ENCODE results near the gene IQCC.

IQCC gene

GRCh38 chr1:32200226-32201010, 5.1 kb upstream of the IQCC start, which contains the start of gene CCDC28B (continued):
- TF ChIP-seq ZNF626 (tag by site-specific recombination; IDR thresholded peaks at IDR 0.05) (no peak), ZNF645 (tag by site-specific recombination; IDR thresholded peaks at IDR 0.05) (no peak), ZNF133 (tag by site-specific recombination; IDR thresholded peaks at IDR 0.05) (no peak), ZNF837 (tag by site-specific recombination; IDR thresholded peaks at IDR 0.05) (no peak), PRDM10 (tag by site-specific recombination; IDR thresholded peaks at IDR 0.05) (no peak), GLIS2 (tag by site-specific recombination; IDR thresholded peaks at IDR 0.05) (peak; percentile 92), PRDM6 (tag by site-specific recombination; IDR thresholded peaks at IDR 0.05) (no peak), ZNF664 (tag by site-specific recombination; IDR thresholded peaks at IDR 0.05) (no peak), ZNF792 (tag by site-specific recombination; IDR thresholded peaks at IDR 0.05) (no peak), ZFP69B (tag by site-specific recombination; IDR thresholded peaks at IDR 0.05) (no peak), ZBTB48 (tag by site-specific recombination; IDR thresholded peaks at IDR 0.05) (peak; percentile 56), AEBP2 (tag by site-specific recombination; IDR thresholded peaks at IDR 0.05; ENCODE audit: borderline replicate concordance) (no peak), ZNF76 (tag by site-specific recombination; IDR thresholded peaks at IDR 0.05; ENCODE audit: borderline replicate concordance, low read depth) (peak; percentile 39; the same call in 1 of the 2 replicates), ZNF157 (tag by site-specific recombination; IDR thresholded peaks at IDR 0.05) (no peak), ZNF169 (tag by site-specific recombination; IDR thresholded peaks at IDR 0.05) (no peak), BCL6B (tag by site-specific recombination; IDR thresholded peaks at IDR 0.05) (no peak), ZNF549 (tag by site-specific recombination; IDR thresholded peaks at IDR 0.05) (no peak), ZBTB26 (tag by site-specific recombination; optimal IDR thresholded peaks at IDR 0.05) (peak; percentile 22), REPIN1 (tag by site-specific recombination; IDR thresholded peaks at IDR 0.05; ENCODE audit: low read depth) (no peak), ZNF354C (tag by site-specific recombination; IDR thresholded peaks at IDR 0.05; ENCODE audit: borderline replicate concordance, low read depth) (no peak), ZFP37 (tag by site-specific recombination; IDR thresholded peaks at IDR 0.05) (no peak), ZNF791 (tag by site-specific recombination; IDR thresholded peaks at IDR 0.05) (no peak), KLF1 (tag by site-specific recombination; IDR thresholded peaks at IDR 0.05) (0 out of 2 replicates have a peak, but pooled peaks have one; percentile 25), ZNF777 (tag by site-specific recombination; IDR thresholded peaks at IDR 0.05; ENCODE audit: borderline replicate concordance) (no peak), SP7 (tag by site-specific recombination; IDR thresholded peaks at IDR 0.05) (no peak), ZNF155 (tag by site-specific recombination; IDR thresholded peaks at IDR 0.05) (no peak), ZBTB49 (tag by site-specific recombination; IDR thresholded peaks at IDR 0.05; ENCODE audit: low read depth) (no peak)
